ENCODE results near the gene SLC35A2.
A peak's percentile ranks its signal among the peaks of the same experiment; 100 is the strongest.

SLC35A2 gene

DNA sequence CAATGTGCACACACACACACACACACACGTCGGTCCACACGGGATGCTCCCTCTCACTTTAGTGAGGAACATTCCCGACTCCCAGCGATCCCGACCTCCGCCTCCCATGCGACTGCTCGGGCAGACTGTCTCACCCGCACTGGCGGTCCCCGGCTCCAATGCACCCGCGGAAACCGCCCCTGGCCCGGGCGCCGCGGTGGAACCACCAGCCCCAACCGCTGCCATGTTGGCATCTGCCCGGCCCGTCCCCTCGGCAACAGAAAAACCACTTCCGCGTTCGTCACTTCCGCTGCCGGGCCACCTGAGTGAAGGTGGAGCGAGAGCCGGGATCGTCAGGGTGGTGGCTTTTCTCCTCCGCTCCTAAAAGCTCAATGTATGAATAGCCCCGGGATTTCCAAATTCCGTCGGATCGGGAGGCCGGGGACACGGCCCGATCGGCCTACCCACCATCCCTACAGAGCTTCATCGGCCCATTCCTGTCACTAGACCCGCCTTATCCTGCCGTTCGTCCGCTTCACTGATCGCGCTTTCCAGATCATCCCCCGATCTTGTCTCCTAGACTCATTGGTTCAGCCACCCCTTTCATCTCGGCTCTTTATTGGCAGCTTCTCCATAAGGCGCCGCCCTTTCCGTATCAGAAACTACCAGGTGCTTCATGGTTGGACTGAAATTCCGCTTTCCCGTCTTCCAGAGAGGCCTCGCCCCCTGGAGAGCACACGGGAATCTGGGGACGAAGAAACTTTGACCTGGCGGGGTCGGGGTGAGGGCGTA lies at the start of gene SLC35A2:
SLC35A2 (minus strand) TSS at position 235 of the 771 bp plus-strand sequence; CDS start at position 225, 10 bp downstream.
- DNase-seq = peak; percentile 81 to 85

GRCh38 chrX:48960291-48960690 lies 48.8 kb upstream of the SLC35A2 start:
- no peak for DNase-seq

DNA sequence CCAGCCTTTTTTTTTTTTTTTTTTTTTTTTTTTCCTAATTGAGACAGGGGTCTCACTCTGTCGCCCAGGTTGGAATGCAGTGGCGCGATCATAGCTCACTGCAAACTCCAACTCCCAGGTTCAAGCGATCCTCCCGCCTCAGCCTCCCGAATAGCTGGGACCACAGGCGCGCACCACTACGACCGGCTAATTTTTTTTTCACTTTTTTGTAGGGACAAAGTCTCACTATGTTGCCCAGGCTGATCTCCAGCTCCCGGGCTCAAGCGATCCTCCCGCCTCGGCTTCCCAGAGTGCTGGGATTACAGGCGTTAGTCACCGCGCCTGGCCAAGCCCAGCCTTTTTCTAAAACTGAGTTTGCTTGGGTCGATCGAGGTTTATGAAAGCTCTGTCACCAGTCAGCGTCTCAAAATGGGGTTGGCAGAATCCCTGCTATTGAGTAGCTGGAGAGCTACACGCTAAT lies 47.2 kb upstream of the SLC35A2 start:
- no peak for DNase-seq

GRCh38 chrX:48957827-48958634 lies 46.6 kb upstream of the SLC35A2 start:
- DNase-seq = peak; percentile 88 to 93

GRCh38 chrX:48957477-48957826 lies 46.0 kb upstream of the SLC35A2 start, which contains the start of gene OTUD5:
Gene OTUD5 (minus strand): TSS chrX:48957607. CDS start chrX:48957570, 37 bp downstream.
- DNase-seq = peak; percentile 62 to 69

DNA sequence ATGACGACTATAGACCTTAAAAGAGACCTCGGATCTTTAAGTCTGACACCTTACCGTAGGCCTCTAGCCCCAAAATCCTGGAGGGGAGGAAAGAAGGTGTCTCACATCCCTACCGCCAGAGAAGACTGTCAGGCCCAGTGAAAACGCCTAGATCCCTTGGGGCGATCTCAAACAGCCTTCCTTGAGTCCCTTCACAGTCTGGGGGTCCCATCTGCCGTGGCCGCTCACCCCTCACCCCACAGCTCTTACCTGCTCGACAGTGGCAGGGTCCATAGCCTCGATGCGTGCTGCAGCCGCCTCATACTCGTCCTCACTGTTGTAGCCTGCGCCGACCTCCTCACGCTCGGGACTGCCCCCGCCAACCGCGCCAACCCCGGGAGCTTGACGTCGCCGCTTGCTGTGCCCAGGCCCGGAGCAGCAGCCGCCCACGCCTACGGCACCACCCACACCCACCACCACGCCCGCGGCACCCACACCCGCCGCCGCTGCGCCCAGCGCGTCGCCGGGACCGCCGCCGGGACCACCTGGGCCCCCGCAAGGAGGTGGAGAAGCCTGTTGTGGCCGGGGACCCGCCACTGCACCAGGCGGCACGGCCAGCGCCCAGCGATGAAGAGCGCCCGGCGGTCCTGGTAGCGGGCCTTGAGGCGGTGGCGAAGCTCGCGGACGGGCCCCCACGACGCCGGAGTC lies 45.4 kb upstream of the SLC35A2 start:
- DNase-seq = peak; percentile 57 to 70

DNA sequence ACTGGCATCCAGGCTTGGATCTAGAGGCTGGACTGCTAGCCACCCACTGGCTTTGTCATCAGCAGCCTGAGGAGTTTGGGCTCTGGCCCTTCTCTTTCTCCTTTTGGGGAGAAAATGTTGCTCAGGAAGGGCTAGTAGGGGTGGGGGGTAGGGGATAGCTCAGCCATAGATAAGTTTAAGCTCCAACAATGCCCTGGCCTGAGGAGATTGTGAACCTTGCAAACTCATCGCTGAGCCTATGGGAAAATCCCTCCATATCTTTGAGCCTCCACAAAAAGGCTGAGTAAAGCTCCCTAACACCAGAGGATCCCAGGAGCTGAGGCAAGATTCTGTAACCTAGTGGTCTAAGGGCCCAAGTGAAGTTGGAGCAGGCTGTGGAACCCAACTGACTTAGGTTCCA lies 37.1 kb upstream of the SLC35A2 start:
- DNase-seq = no peak

DNA sequence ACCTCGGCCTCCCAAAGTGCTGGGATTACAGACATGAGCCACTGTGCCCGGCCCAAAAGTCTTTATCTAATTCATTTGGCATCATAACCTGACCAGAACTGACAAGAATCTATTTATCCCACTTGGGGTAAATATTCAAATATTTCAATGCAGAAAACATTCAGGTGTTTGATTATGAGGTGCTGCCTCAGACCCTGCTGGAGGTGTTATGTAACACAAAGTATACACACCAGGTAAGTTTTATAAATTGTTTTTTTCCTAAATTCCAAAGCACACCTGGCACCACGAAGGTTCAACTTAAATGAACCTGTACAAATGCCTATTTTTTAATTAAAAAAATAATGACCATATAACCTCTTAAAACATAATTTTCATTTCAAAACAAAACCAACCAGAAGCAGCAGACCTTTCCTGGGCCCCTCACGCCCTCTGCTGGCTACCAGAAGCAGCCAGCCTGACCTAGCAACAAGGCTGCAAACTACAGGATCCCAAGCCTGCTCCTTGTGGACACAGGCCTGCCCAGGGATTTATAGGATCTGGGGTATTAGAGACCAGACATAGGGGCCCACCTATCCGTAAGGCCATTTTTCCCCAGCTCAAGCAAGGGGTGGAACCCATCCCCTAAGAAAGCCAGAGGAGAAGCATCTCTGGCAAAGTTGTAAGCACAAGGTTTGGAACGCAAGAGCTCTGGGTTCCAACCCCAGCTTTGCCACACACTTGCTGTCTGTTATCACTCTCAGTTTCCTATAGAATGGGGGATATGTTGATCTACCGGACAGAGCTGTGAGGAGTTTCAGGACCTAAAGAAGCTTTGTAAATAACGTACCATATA lies 34.3 kb upstream of the SLC35A2 start:
- DNase-seq = peak; percentile 44 to 51

GRCh38 chrX:48942895-48943294 lies 31.4 kb upstream of the SLC35A2 start:
- no peak for DNase-seq

GRCh38 chrX:48940404-48940955 lies 29.0 kb upstream of the SLC35A2 start:
- no peak for DNase-seq

GRCh38 chrX:48939524-48940228 lies 28.2 kb upstream of the SLC35A2 start:
- no peak for DNase-seq

- DNase-seq = peak in 1 of 2 donors; percentile 53
Measured at GRCh38 chrX:48938721-48939425, 27.4 kb upstream of the SLC35A2 start.

- peak; percentile 84 to 85 for DNase-seq
Measured at GRCh38 chrX:48937054-48937907, 25.8 kb upstream of the SLC35A2 start.

GRCh38 chrX:48936429-48937053 lies 25.1 kb upstream of the SLC35A2 start:
- no peak for DNase-seq

DNA sequence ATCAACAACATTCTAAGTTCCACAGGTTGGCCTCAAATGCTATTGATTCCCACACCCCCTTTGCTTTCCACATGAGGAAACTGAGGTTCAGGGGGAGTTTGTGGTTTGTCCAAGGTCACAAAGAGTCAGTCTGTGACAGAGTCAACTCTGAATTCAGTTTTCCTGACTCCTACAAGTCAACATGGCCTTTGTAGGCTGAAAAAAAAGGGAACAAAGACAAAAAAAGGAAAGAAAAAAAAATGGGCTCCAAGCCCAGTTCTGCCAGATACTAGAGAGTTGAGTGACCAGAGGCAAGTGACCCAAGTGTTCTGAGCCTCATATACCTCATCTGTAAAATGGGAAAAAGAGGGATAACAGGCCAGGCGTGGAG lies 23.8 kb upstream of the SLC35A2 start:
- no peak for DNase-seq

- DNase-seq = no peak
Measured at GRCh38 chrX:48934581-48935300, 23.3 kb upstream of the SLC35A2 start.

- no peak for DNase-seq
Measured at GRCh38 chrX:48933757-48934156, 22.3 kb upstream of the SLC35A2 start.

DNA sequence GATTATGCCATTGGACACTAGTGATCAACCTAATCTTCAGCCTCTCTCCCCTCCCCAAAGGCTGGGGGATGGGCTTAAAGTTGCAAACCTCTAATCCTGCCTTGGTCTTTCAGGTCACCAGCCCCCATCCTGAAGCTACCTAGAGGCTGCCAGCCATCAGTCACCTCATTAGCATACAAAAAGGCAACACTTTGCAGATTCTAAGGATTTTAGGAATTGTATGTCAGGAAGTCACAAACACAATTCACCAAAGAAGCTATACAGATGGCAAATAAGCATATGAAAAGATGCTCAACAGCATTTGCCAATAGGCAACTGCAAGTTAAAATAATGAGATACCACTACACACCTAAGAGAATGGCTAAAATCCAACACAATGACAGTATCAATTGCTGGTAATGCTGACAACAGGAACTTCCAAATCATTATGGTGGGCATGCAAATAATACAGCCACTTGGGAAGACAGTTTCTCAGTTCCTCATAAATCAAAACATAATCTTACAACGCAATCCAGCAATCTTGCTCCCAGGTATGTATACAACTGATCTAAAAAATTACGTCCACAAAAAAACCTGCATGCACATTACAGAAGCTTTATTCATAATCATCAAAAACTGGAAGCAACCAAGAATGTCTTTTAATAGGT lies 16.4 kb upstream of the SLC35A2 start:
- no peak for DNase-seq
